Breast epithelium (tissue), 4 donors: Measurements from ENCODE around the gene CRTC1. TPM values are rescaled to one million over a fixed set of nuclear protein-coding genes. Genes with fewer than 3 reads are reported as not detected.
A peak's percentile ranks its signal among the peaks of the same experiment; 100 is the strongest.

Experiments used
- DNase-seq, 2 donors: peaks; one replicate each; pipeline ENCODE4 v3.0.0-alpha.2; 2019; ENCODE audit warnings: low spot score in 2 of 2
- H3K27ac ChIP-seq, 2 donors: fragments of 200-600 bp; sonication (generic) in 1 of 2; one replicate each; pipeline ENCODE4 v1.5.1; 2016 to 2019; ENCODE audit warnings: mild to moderate bottlenecking in 1 of 2
- H3K27me3 ChIP-seq, 2 donors: fragments of 200-600 bp; sonication (generic) in 1 of 2; one replicate each; pipeline versions ENCODE4 v1.5.1 to v1.6.0; 2017 to 2019; ENCODE audit warnings: control low read depth in 1 of 2, mild to moderate bottlenecking in 1 of 2
- H3K36me3 ChIP-seq: fragments of 200-600 bp; one replicate; pipeline ENCODE4 v1.5.1; 2019
- H3K4me1 ChIP-seq, 2 donors: fragments of 200-600 bp; sonication (generic); one replicate each; pipeline ENCODE4 v1.5.1; 2016 to 2019; ENCODE audit warnings: control low read depth in 1 of 2
- H3K4me3 ChIP-seq, 3 donors: fragments of 200-600 bp; sonication (generic); 1 replicate in 2 of 3; 2 replicates in 1 of 3; pipeline ENCODE4 v1.5.1; 2016 to 2019; ENCODE audit warnings: mild to moderate bottlenecking in 3 of 3, moderate library complexity in 2 of 3
- H3K9me3 ChIP-seq, 2 donors: fragments of 200-600 bp; sonication (generic) in 1 of 2; one replicate each; pipeline ENCODE4 v1.5.1; 2016 to 2019; ENCODE audit warnings: control low read depth in 1 of 2
- CTCF ChIP-seq, 3 donors: fragments of 450-650 bp; IDR thresholded peaks; one replicate each; pipeline ENCODE4 v1.5.1; 2016 to 2017; ENCODE audit warnings: antibody characterized with exemption in 3 of 3, mild to moderate bottlenecking in 3 of 3, moderate library complexity in 3 of 3
- POLR2A ChIP-seq: fragments of 450-650 bp; IDR thresholded peaks from one replicate; pipeline ENCODE4 v1.6.1; 2016; ENCODE audit warnings: antibody characterized with exemption, mild to moderate bottlenecking, moderate library complexity
- POLR2AphosphoS5 ChIP-seq, 3 donors: sonication (generic); formaldehyde crosslinking; IDR thresholded peaks; one replicate each; pipeline ENCODE4 v1.6.1; 2017; ENCODE audit warnings: antibody characterized with exemption in 3 of 3
- intact Hi-C: fragments of 100-400 bp; cut with DNase I; formaldehyde crosslinking; loops from one replicate; pipeline ENCODE4 v1.15.1; 2023; ENCODE audit warnings: low total_unique reads
- total RNA-seq, 3 donors: library from RNA; depleted of rRNA; stranded (reverse); fragments of >200 nt; gene quantifications; one replicate each; pipeline ENCODE4 v1.1.0, GENCODE V29; 2016

The CRTC1 gene
- total RNA-seq, 3 donors from 2014 or later: 4.8 to 6.1 (median 5.9) TPM

- no peaks in the 10 kb centered on the region for H3K27me3 ChIP-seq
- intact Hi-C loops: loop anchor here (1.0 kb wide), 1 partner anchor 38 kb away; no protein-coding TSS in a partner anchor
- DNase-seq: no peak
- no peak overlapping the region for H3K4me3 ChIP-seq
- H3K9me3 ChIP-seq: no peaks in the 10 kb centered on the region
- no peak for TF ChIP-seq POLR2A
- no peak for TF ChIP-seq POLR2AphosphoS5 (IDR thresholded peaks at IDR 0.05)
- no peak for TF ChIP-seq CTCF (IDR thresholded peaks at IDR 0.05)
- no peaks in the 10 kb centered on the region for H3K36me3 ChIP-seq
- no peak overlapping the region for H3K27ac ChIP-seq
- H3K4me1 ChIP-seq: no peaks in the 10 kb centered on the region
Observed at GRCh38 chr19:18749362-18750231, 66.1 kb downstream of the CRTC1 start.

- Histone ChIP-seq H3K9me3 (no peaks in the 10 kb centered on the region), H3K4me3 (no peak overlapping the region), H3K27ac (no peak overlapping the region), H3K4me1 (no peaks in the 10 kb centered on the region), H3K36me3 (no peaks in the 10 kb centered on the region), H3K27me3 (no peaks in the 10 kb centered on the region)
- TF ChIP-seq CTCF (IDR thresholded peaks at IDR 0.05) (no peak), POLR2AphosphoS5 (IDR thresholded peaks at IDR 0.05) (no peak), POLR2A (no peak)
- intact Hi-C loops: no loop called here
- DNase-seq: no peak
Observed at GRCh38 chr19:18750295-18750970, 67.0 kb downstream of the CRTC1 start.

GRCh38 chr19:18751571-18751970 lies 68.1 kb downstream of the CRTC1 start:
- TF ChIP-seq POLR2A (no peak), CTCF (IDR thresholded peaks at IDR 0.05) (no peak), POLR2AphosphoS5 (IDR thresholded peaks at IDR 0.05) (no peak)
- intact Hi-C loops: no loop called here
- Histone ChIP-seq H3K9me3 (no peaks in the 10 kb centered on the region), H3K36me3 (no peaks in the 10 kb centered on the region), H3K4me3 (no peak overlapping the region), H3K4me1 (no peaks in the 10 kb centered on the region), H3K27me3 (no peaks in the 10 kb centered on the region), H3K27ac (no peak overlapping the region)
- no peak for DNase-seq

- intact Hi-C loops: no loop called here
- H3K27me3 ChIP-seq: no peaks in the 10 kb centered on the region
- no peaks in the 10 kb centered on the region for H3K9me3 ChIP-seq
- no peak for TF ChIP-seq POLR2A
- no peak for TF ChIP-seq CTCF (IDR thresholded peaks at IDR 0.05)
- TF ChIP-seq POLR2AphosphoS5 (IDR thresholded peaks at IDR 0.05): no peak
- no peaks in the 10 kb centered on the region for H3K4me1 ChIP-seq
- H3K27ac ChIP-seq: no peak overlapping the region
- no peak for DNase-seq
- no peaks in the 10 kb centered on the region for H3K36me3 ChIP-seq
- H3K4me3 ChIP-seq: no peak overlapping the region
Observed at GRCh38 chr19:18754501-18754900, 71.0 kb downstream of the CRTC1 start.

- TF ChIP-seq CTCF (IDR thresholded peaks at IDR 0.05) (no peak), POLR2A (no peak), POLR2AphosphoS5 (IDR thresholded peaks at IDR 0.05) (no peak)
- DNase-seq: peak; percentile 54 to 82
- Histone ChIP-seq H3K36me3 (no peaks in the 10 kb centered on the region), H3K27ac (peak overlapping the region; percentile 21 to 63), H3K4me1 (peaks cover 2 to 3% of the 10 kb centered on the region in 2 donors), H3K9me3 (no peaks in the 10 kb centered on the region), H3K27me3 (no peaks in the 10 kb centered on the region), H3K4me3 (peak overlapping the region in 2 of 3 donors; percentile 8 to 41)
- intact Hi-C loops: no loop called here
Observed at GRCh38 chr19:18756896-18757295, 73.4 kb downstream of the CRTC1 start.
